ENCODE measurements around the gene PRSS57.

PRSS57 gene

GRCh38 chr19:641702-642101, 53.5 kb downstream of the PRSS57 start:
- no peak for TF ChIP-seq CTCF (IDR thresholded peaks at IDR 0.05; ENCODE audit: borderline replicate concordance, insufficient read depth, low read depth, low read length)
- H3K4me3 ChIP-seq (ENCODE audit: low read depth, low read length): no peak overlapping the region

- TF ChIP-seq CTCF (IDR thresholded peaks at IDR 0.05; ENCODE audit: borderline replicate concordance, insufficient read depth, low read depth, low read length): no peak
- H3K4me3 ChIP-seq (ENCODE audit: low read depth, low read length): no peak overlapping the region
These were observed 54.6 kb downstream of the PRSS57 start for GRCh38 chr19:640606-641189.

GRCh38 chr19:640161-640558, 55.1 kb downstream of the PRSS57 start:
- TF ChIP-seq CTCF (IDR thresholded peaks at IDR 0.05; ENCODE audit: borderline replicate concordance, insufficient read depth, low read depth, low read length): no peak
- H3K4me3 ChIP-seq (ENCODE audit: low read depth, low read length): no peak overlapping the region

- no peak for TF ChIP-seq CTCF (IDR thresholded peaks at IDR 0.05; ENCODE audit: borderline replicate concordance, insufficient read depth, low read depth, low read length)
- peak within 1 kb of the TSS; percentile 46 for H3K4me3 ChIP-seq (ENCODE audit: low read depth, low read length)
These were observed 55.7 kb downstream of the PRSS57 start, which contains the start of gene FGF22 for GRCh38 chr19:639253-640160. TSS of gene FGF22 (plus strand) at chr19:639879. CDS start at chr19:639926, 47 bp downstream.

- peak overlapping the region; percentile 46 for H3K4me3 ChIP-seq (ENCODE audit: low read depth, low read length)
- TF ChIP-seq CTCF (IDR thresholded peaks at IDR 0.05; ENCODE audit: borderline replicate concordance, insufficient read depth, low read depth, low read length): no peak
These were observed 56.4 kb downstream of the PRSS57 start for GRCh38 chr19:638906-639252.
